Heart right ventricle (tissue), 16 donors: ENCODE data around the gene CRYBG3. TPM values are rescaled to one million over a fixed set of nuclear protein-coding genes. Genes with fewer than 3 reads are reported as not detected.

Experiments used
- ATAC-seq, 8 donors: fragments of 200-7000 bp; cut with Tn5 transposase; one replicate each; pipeline ENCODE4 v1.9.1; 2020; ENCODE audit warnings: mild to moderate bottlenecking in 8 of 8, moderate library complexity in 8 of 8, moderate number of reproducible peaks in 1 of 8
- DNase-seq, 2 donors: peaks; one replicate each; pipeline ENCODE4 v3.0.0-alpha.2; 2020
- H3K27ac ChIP-seq, 10 donors: fragments of 200-600 bp; sonication (generic) in 2 of 10; one replicate each; pipeline versions ENCODE4 v1.5.0 to v1.8.0; 2020 to 2022; ENCODE audit warnings: mild to moderate bottlenecking in 3 of 10
- H3K27me3 ChIP-seq, 7 donors: fragments of 200-600 bp; one replicate each; pipeline ENCODE4 v1.8.0; 2021 to 2022; ENCODE audit warnings: mild to moderate bottlenecking in 2 of 7
- H3K36me3 ChIP-seq, 9 donors: fragments of 200-600 bp; sonication (generic) in 1 of 9; one replicate each; pipeline versions ENCODE4 v1.5.0 to v1.8.0; 2020 to 2022; ENCODE audit warnings: mild to moderate bottlenecking in 2 of 9
- H3K4me1 ChIP-seq, 9 donors: fragments of 200-600 bp; sonication (generic) in 1 of 9; one replicate each; pipeline versions ENCODE4 v1.5.0 to v1.8.0; 2020 to 2022; ENCODE audit warnings: mild to moderate bottlenecking in 4 of 9
- H3K4me3 ChIP-seq, 10 donors: fragments of 200-600 bp; sonication (generic) in 2 of 10; one replicate each; pipeline versions ENCODE4 v1.5.0 to v1.8.0; 2020 to 2022; ENCODE audit warnings: mild to moderate bottlenecking in 7 of 10, moderate library complexity in 2 of 10
- H3K9me3 ChIP-seq, 11 donors: fragments of 200-600 bp in 10 of 11; sonication (generic) in 2 of 11; one replicate each; pipeline versions ENCODE4 v1.5.0 to v1.8.0; 2013 to 2022; ENCODE audit warnings: mild to moderate bottlenecking in 2 of 11, control low read depth in 1 of 11, moderate library complexity in 1 of 11
- CTCF ChIP-seq, 9 donors: fragments of 200-600 bp; sonication (generic) in 2 of 9; IDR thresholded peaks; one replicate each; pipeline versions ENCODE4 v1.5.0 to v1.8.0; 2021 to 2022; ENCODE audit warnings: antibody characterized with exemption in 9 of 9, mild to moderate bottlenecking in 5 of 9, moderate library complexity in 1 of 9
- WGBS, 2 donors: extraction: QIAGEN DNeasy Blood & Tissue Kit; methylation state at CpG; one replicate each; pipeline ENCODE4 v1.1.7; 2013; ENCODE audit warnings: inconsistent platforms in 1 of 2; 5-methylcytosine and 5-hydroxymethylcytosine counted together
- intact Hi-C, 10 donors: fragments of 100-400 bp; cut with DNase I; formaldehyde crosslinking; loops; one replicate each; pipeline versions ENCODE4 v1.11.1 to v1.14.2; 2022
- polyA plus RNA-seq, 2 donors: library from polyadenylated mRNA; stranded (reverse); fragments of 200-250 nt; gene quantifications; one replicate each; pipeline ENCODE4 v1.2.3, GENCODE V29; 2013
- total RNA-seq, 10 donors: library from RNA; stranded (reverse); fragmentation: NEBNext Ultra II Directional in 3 of 10; extraction: Animal tissue kit (Norgen Biotek cat#: 25700) in 3 of 10; gene quantifications; one replicate each; pipeline versions ENCODE4 v1.2.1 to v1.2.4, GENCODE V29; 2021 to 2023
- donor health status: Arrhythmogenic right ventricular cardiomyopathy.
- donor health status: ischemic (EF 13 %, LVEDD 7.1; RV severe dilation, severe dysfunction).
- donor health status: healthy with polysubstance abuse.
- donor health status: DM: no; HTN: yes; CAD: no.
- donor health status: DM: no; HTN: no; CAD: no.
- donor health status: ischemic (EF 25% LVEDD 6.9; RV normal size, moderate dysfunction).
- donor health status: ischemic (EF 25% LVEDD 5.7; RV mildly dilated, moderate dysfunction).
- donor health status: healthy.
- donor health status: DM: yes; HTN: yes; CAD: no.
- donor health status: Ischemic cardiomyopathy.
- donor health status: ischemic (EF 35%, LVEDD 5.7; RV mildly dilated, moderate dysfunction).
- donor health status: nonischemic (EF 11% LVEDD 7.7; RV severe dilation, severe dysfunction).
- donor health status: DM: yes; HTN: yes; CAD: no.
- donor health status: PGD.
- donor health status: ischemic (EF 29% LVEDD 5.4; RV normal size, mild dysfunction).
- donor health status: nonischemic (EF 23%, LVEDD 6.1; RV moderate dilation, normal function).

The CRYBG3 gene
- total and polyA plus RNA-seq, 12 donors = 8.0 to 39.2 (median 25.5) TPM

- DNase-seq (peak; percentile 39 to 48), ATAC-seq (peak; percentile 1 to 51 (median 31))
- Histone ChIP-seq H3K4me3 (peak overlapping the region; percentile 69 to 94 (median 84)), H3K9me3 (no peaks in the 10 kb centered on the region), H3K4me1 (peaks cover 0 to 41% (median 26%) of the 10 kb centered on the region in 9 donors), H3K36me3 (no peaks in the 10 kb centered on the region), H3K27ac (peak overlapping the region; percentile 72 to 95 (median 92)), H3K27me3 (peaks cover 0 to 7% (median 0%) of the 10 kb centered on the region in 7 donors)
- 1% methylated on average over 23 of the region's 23 CpGs for WGBS, 2 donors
- no peak for TF ChIP-seq CTCF (IDR thresholded peaks at IDR 0.05)
- intact Hi-C loops = loop anchor here in 6 of 10 donors (2.0 to 10.0 kb wide), 8 partner anchors 41 to 157 kb away; partner anchors contain the start of gene RIOX2 (in 2 of the 6)
These were observed 481 bp upstream of the CRYBG3 start for GRCh38 chr3:97821287-97821773.

- H3K4me1 ChIP-seq = peaks cover 4 to 44% (median 37%) of the 10 kb centered on the region in 9 donors
- 0 to 1% methylated on average over 36 of the region's 36 CpGs for WGBS, 2 donors
- H3K36me3 ChIP-seq = no peaks in the 10 kb centered on the region
- intact Hi-C loops = loop anchor here in 6 of 10 donors (2.0 to 10.0 kb wide), 8 partner anchors 40 to 152 kb away; partner anchors contain the start of gene RIOX2 (in 2 of the 6)
- H3K4me3 ChIP-seq = peak overlapping the region; percentile 69 to 94 (median 84)
- H3K9me3 ChIP-seq = no peaks in the 10 kb centered on the region
- H3K27me3 ChIP-seq = peaks cover 0 to 7% (median 0%) of the 10 kb centered on the region in 7 donors
- TF ChIP-seq CTCF (IDR thresholded peaks at IDR 0.05) = no peak
- peak overlapping the region; percentile 72 to 95 (median 92) for H3K27ac ChIP-seq
- DNase-seq = peak; percentile 50 to 60
- ATAC-seq = peak; percentile 55 to 77 (median 66)
These were observed 556 bp downstream of the CRYBG3 start for GRCh38 chr3:97822359-97822775.

GRCh38 chr3:97823046-97824004, 1.5 kb downstream of the CRYBG3 start:
- ATAC-seq (peak in 5 of 8 donors; percentile 22 to 57 (median 51)), DNase-seq (peak; percentile 9 to 37)
- Histone ChIP-seq H3K36me3 (no peaks in the 10 kb centered on the region), H3K27me3 (peaks cover 0 to 7% (median 0%) of the 10 kb centered on the region in 7 donors), H3K4me3 (peak overlapping the region; percentile 69 to 94 (median 84)), H3K4me1 (peaks cover 4 to 52% (median 46%) of the 10 kb centered on the region in 9 donors), H3K9me3 (no peaks in the 10 kb centered on the region), H3K27ac (peak overlapping the region in 9 of 10 donors; percentile 75 to 95 (median 93))
- TF ChIP-seq CTCF (IDR thresholded peaks at IDR 0.05) = no peak
- WGBS, 2 donors = 6 to 10% methylated on average over 17 of the region's 17 CpGs
- intact Hi-C loops = loop anchor here in 6 of 10 donors (2.0 to 10.0 kb wide), 8 partner anchors 39 to 151 kb away; partner anchors contain the start of gene RIOX2 (in 2 of the 6)

- Histone ChIP-seq H3K27ac (peak overlapping the region in 1 of 10 donors; percentile 87), H3K9me3 (no peaks in the 10 kb centered on the region), H3K27me3 (peaks cover 0 to 7% (median 0%) of the 10 kb centered on the region in 7 donors), H3K4me3 (peak overlapping the region in 4 of 10 donors; percentile 72 to 86 (median 81)), H3K36me3 (no peaks in the 10 kb centered on the region), H3K4me1 (peaks cover 4 to 69% (median 51%) of the 10 kb centered on the region in 9 donors)
- 81 to 88% methylated on average over 1 of the region's 1 CpG for WGBS, 2 donors
- intact Hi-C loops = loop anchor here in 3 of 10 donors (5.0 to 10.0 kb wide), 4 partner anchors 37 to 150 kb away; partner anchors contain the start of gene RIOX2 (in 1 of the 3)
- ATAC-seq (no peak), DNase-seq (no peak)
- TF ChIP-seq CTCF (IDR thresholded peaks at IDR 0.05) = no peak
These were observed 3.3 kb downstream of the CRYBG3 start for GRCh38 chr3:97825101-97825500.
